Neural cell (in vitro differentiated cells): ENCODE data around the gene IDH3A.
A peak's percentile ranks its signal among the peaks of the same experiment; 100 is the strongest.

Experiments used
- POLR2AphosphoS5 ChIP-seq: IDR thresholded peaks from 2 replicates; pipeline ENCODE4 v1.6.1; 2012
- RAD21 ChIP-seq: fragments of 450-650 bp; conservative IDR thresholded peaks from 2 replicates; pipeline ENCODE4 v1.6.1; 2014; ENCODE audit warnings: antibody characterized with exemption, mild to moderate bottlenecking, moderate library complexity
- TF ChIP-seq, protein P1 (sequence below): fragments of 450-650 bp; IDR thresholded peaks from 2 replicates; pipeline ENCODE4 v1.5.1; 2014; ENCODE audit warnings: antibody characterized with exemption, mild to moderate bottlenecking, moderate library complexity; ENCODE audit not compliant: poor library complexity, severe bottlenecking

DNA sequence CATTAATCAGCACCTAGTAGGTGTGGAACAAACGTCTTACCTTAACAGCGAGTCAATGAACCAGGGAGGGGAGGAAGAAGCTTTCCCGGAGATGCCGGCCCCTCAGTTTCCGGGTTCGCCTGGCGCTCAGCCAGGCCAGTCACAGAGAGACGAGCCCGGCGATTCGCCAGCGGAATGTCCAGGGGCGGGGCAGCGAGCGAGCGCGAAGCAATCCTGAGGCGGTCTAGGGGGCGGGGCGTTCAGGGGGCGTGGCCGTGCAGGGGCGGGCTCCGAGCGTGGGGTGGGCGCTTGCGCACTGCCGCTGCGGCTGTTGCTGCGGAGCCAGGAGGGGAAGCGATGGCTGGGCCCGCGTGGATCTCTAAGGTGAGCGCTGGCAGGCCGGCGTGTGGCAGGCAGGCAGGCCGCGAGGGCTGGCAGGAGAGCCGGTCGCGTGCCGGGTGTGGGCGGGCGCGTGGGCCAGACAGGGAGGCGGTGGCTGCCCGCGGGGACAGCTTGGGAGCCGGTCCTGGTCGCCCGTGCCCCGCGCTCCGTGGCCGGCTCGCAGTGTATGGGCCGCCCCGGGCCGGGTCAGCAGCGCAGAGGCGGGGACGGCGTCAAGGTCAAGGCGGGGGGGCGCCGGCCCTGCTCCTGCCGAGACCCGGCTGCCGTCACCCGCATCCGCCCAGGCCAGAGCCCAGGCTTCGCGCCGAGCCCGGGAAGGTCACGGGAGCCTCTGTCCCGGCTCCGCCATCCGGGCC lies at the start of gene IDH3A:
- TF ChIP-seq POLR2AphosphoS5 (peak; percentile 96), RAD21 (no peak)
- TF ChIP-seq, protein P1, sequence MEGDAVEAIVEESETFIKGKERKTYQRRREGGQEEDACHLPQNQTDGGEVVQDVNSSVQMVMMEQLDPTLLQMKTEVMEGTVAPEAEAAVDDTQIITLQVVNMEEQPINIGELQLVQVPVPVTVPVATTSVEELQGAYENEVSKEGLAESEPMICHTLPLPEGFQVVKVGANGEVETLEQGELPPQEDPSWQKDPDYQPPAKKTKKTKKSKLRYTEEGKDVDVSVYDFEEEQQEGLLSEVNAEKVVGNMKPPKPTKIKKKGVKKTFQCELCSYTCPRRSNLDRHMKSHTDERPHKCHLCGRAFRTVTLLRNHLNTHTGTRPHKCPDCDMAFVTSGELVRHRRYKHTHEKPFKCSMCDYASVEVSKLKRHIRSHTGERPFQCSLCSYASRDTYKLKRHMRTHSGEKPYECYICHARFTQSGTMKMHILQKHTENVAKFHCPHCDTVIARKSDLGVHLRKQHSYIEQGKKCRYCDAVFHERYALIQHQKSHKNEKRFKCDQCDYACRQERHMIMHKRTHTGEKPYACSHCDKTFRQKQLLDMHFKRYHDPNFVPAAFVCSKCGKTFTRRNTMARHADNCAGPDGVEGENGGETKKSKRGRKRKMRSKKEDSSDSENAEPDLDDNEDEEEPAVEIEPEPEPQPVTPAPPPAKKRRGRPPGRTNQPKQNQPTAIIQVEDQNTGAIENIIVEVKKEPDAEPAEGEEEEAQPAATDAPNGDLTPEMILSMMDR = no peak
